ENCODE measurements around the gene ANKK1.

The ANKK1 gene

GRCh38 chr11:113392236-113392921 lies 4.8 kb downstream of the ANKK1 start:
- Histone ChIP-seq H3K27me3 (ENCODE audit: insufficient read depth, insufficient read length) (peaks cover 3% of the 10 kb centered on the region), H3K4me3 (ENCODE audit: insufficient read length, low read depth) (no peak overlapping the region), H3K9me3 (ENCODE audit: insufficient read depth, low read length) (no peaks in the 10 kb centered on the region), H3K4me1 (ENCODE audit: insufficient read depth, insufficient read length) (peaks cover 3% of the 10 kb centered on the region), H3K9ac (ENCODE audit: insufficient read length, low read depth) (no peak overlapping the region), H3K36me3 (ENCODE audit: insufficient read depth, insufficient read length, low read length) (no peaks in the 10 kb centered on the region)
- DNase-seq (ENCODE audit: low read depth, low spot score): no peak
- TF ChIP-seq ZNF274 (IDR thresholded peaks at IDR 0.05; ENCODE audit: low read depth, low read length) (no peak), YY1 (IDR thresholded peaks at IDR 0.05; ENCODE audit: insufficient read depth, insufficient read length) (no peak), SUZ12 (IDR thresholded peaks at IDR 0.05; ENCODE audit: extremely low read depth, insufficient read depth, insufficient read length) (no peak)

- no peak for DNase-seq (ENCODE audit: low read depth, low spot score)
- TF ChIP-seq SUZ12 (IDR thresholded peaks at IDR 0.05; ENCODE audit: extremely low read depth, insufficient read depth, insufficient read length): no peak
- TF ChIP-seq YY1 (IDR thresholded peaks at IDR 0.05; ENCODE audit: insufficient read depth, insufficient read length): no peak
- TF ChIP-seq ZNF274 (IDR thresholded peaks at IDR 0.05; ENCODE audit: low read depth, low read length): no peak
- no peaks in the 10 kb centered on the region for H3K9me3 ChIP-seq (ENCODE audit: insufficient read depth, low read length)
- no peak overlapping the region for H3K9ac ChIP-seq (ENCODE audit: insufficient read length, low read depth)
- H3K36me3 ChIP-seq (ENCODE audit: insufficient read depth, insufficient read length, low read length): no peaks in the 10 kb centered on the region
- H3K4me1 ChIP-seq (ENCODE audit: insufficient read depth, insufficient read length): peaks cover 3% of the 10 kb centered on the region
- H3K4me3 ChIP-seq (ENCODE audit: insufficient read length, low read depth): no peak overlapping the region
- H3K27me3 ChIP-seq (ENCODE audit: insufficient read depth, insufficient read length): no peaks in the 10 kb centered on the region
Observed at GRCh38 chr11:113393501-113393985, 6.0 kb downstream of the ANKK1 start.

- H3K36me3 ChIP-seq (ENCODE audit: insufficient read depth, insufficient read length, low read length): no peaks in the 10 kb centered on the region
- no peak for DNase-seq (ENCODE audit: low read depth, low spot score)
Observed at GRCh38 chr11:113394919-113395318, 7.3 kb downstream of the ANKK1 start.

GRCh38 chr11:113395782-113396336 lies 8.3 kb downstream of the ANKK1 start:
- no peaks in the 10 kb centered on the region for H3K27me3 ChIP-seq (ENCODE audit: insufficient read depth, insufficient read length)
- H3K9ac ChIP-seq (ENCODE audit: insufficient read length, low read depth): no peak overlapping the region
- no peak overlapping the region for H3K4me3 ChIP-seq (ENCODE audit: insufficient read length, low read depth)
- no peaks in the 10 kb centered on the region for H3K36me3 ChIP-seq (ENCODE audit: insufficient read depth, insufficient read length, low read length)
- H3K9me3 ChIP-seq (ENCODE audit: insufficient read depth, low read length): no peaks in the 10 kb centered on the region
- H3K4me1 ChIP-seq (ENCODE audit: insufficient read depth, insufficient read length): peaks cover 3% of the 10 kb centered on the region
- TF ChIP-seq SUZ12 (IDR thresholded peaks at IDR 0.05; ENCODE audit: extremely low read depth, insufficient read depth, insufficient read length): no peak
- TF ChIP-seq YY1 (IDR thresholded peaks at IDR 0.05; ENCODE audit: insufficient read depth, insufficient read length): no peak
- no peak for TF ChIP-seq ZNF274 (IDR thresholded peaks at IDR 0.05; ENCODE audit: low read depth, low read length)
- DNase-seq (ENCODE audit: low read depth, low spot score): no peak

More at GRCh38 chr11:113394919-113395318, 7.3 kb downstream of the ANKK1 start:
- peaks cover 3% of the 10 kb centered on the region for H3K4me1 ChIP-seq (ENCODE audit: insufficient read depth, insufficient read length)
- no peaks in the 10 kb centered on the region for H3K9me3 ChIP-seq (ENCODE audit: insufficient read depth, low read length)
- no peaks in the 10 kb centered on the region for H3K27me3 ChIP-seq (ENCODE audit: insufficient read depth, insufficient read length)
- no peak overlapping the region for H3K4me3 ChIP-seq (ENCODE audit: insufficient read length, low read depth)
- TF ChIP-seq ZNF274 (IDR thresholded peaks at IDR 0.05; ENCODE audit: low read depth, low read length) (no peak), SUZ12 (IDR thresholded peaks at IDR 0.05; ENCODE audit: extremely low read depth, insufficient read depth, insufficient read length) (no peak)
- no peak overlapping the region for H3K9ac ChIP-seq (ENCODE audit: insufficient read length, low read depth)

GRCh38 chr11:113396690-113397089 lies 9.1 kb downstream of the ANKK1 start:
- DNase-seq (ENCODE audit: low read depth, low spot score): no peak
- H3K4me1 ChIP-seq (ENCODE audit: insufficient read depth, insufficient read length): peaks cover 3% of the 10 kb centered on the region
- H3K27me3 ChIP-seq (ENCODE audit: insufficient read depth, insufficient read length): no peaks in the 10 kb centered on the region
- H3K4me3 ChIP-seq (ENCODE audit: insufficient read length, low read depth): no peak overlapping the region
- H3K9me3 ChIP-seq (ENCODE audit: insufficient read depth, low read length): no peaks in the 10 kb centered on the region
- no peak overlapping the region for H3K9ac ChIP-seq (ENCODE audit: insufficient read length, low read depth)
- TF ChIP-seq ZNF274 (IDR thresholded peaks at IDR 0.05; ENCODE audit: low read depth, low read length) (no peak), YY1 (IDR thresholded peaks at IDR 0.05; ENCODE audit: insufficient read depth, insufficient read length) (no peak), SUZ12 (IDR thresholded peaks at IDR 0.05; ENCODE audit: extremely low read depth, insufficient read depth, insufficient read length) (no peak)
- H3K36me3 ChIP-seq (ENCODE audit: insufficient read depth, insufficient read length, low read length): no peaks in the 10 kb centered on the region

GRCh38 chr11:113397212-113397611 lies 9.6 kb downstream of the ANKK1 start:
- H3K27me3 ChIP-seq (ENCODE audit: insufficient read depth, insufficient read length): no peaks in the 10 kb centered on the region
- H3K9ac ChIP-seq (ENCODE audit: insufficient read length, low read depth): no peak overlapping the region
- H3K4me3 ChIP-seq (ENCODE audit: insufficient read length, low read depth): no peak overlapping the region
- H3K9me3 ChIP-seq (ENCODE audit: insufficient read depth, low read length): no peaks in the 10 kb centered on the region
- no peak for TF ChIP-seq SUZ12 (IDR thresholded peaks at IDR 0.05; ENCODE audit: extremely low read depth, insufficient read depth, insufficient read length)
- no peak for TF ChIP-seq YY1 (IDR thresholded peaks at IDR 0.05; ENCODE audit: insufficient read depth, insufficient read length)
- TF ChIP-seq ZNF274 (IDR thresholded peaks at IDR 0.05; ENCODE audit: low read depth, low read length): no peak
- no peaks in the 10 kb centered on the region for H3K36me3 ChIP-seq (ENCODE audit: insufficient read depth, insufficient read length, low read length)
- no peak for DNase-seq (ENCODE audit: low read depth, low spot score)
- H3K4me1 ChIP-seq (ENCODE audit: insufficient read depth, insufficient read length): peaks cover 3% of the 10 kb centered on the region

GRCh38 chr11:113397821-113398220 lies 10.2 kb downstream of the ANKK1 start:
- TF ChIP-seq SUZ12 (IDR thresholded peaks at IDR 0.05; ENCODE audit: extremely low read depth, insufficient read depth, insufficient read length): no peak
- TF ChIP-seq ZNF274 (IDR thresholded peaks at IDR 0.05; ENCODE audit: low read depth, low read length): no peak
- TF ChIP-seq YY1 (IDR thresholded peaks at IDR 0.05; ENCODE audit: insufficient read depth, insufficient read length): no peak

More at GRCh38 chr11:113397821-113398220, 10.2 kb downstream of the ANKK1 start:
- Histone ChIP-seq H3K4me3 (ENCODE audit: insufficient read length, low read depth) (no peak overlapping the region), H3K36me3 (ENCODE audit: insufficient read depth, insufficient read length, low read length) (no peaks in the 10 kb centered on the region), H3K4me1 (ENCODE audit: insufficient read depth, insufficient read length) (peaks cover 3% of the 10 kb centered on the region), H3K9ac (ENCODE audit: insufficient read length, low read depth) (no peak overlapping the region), H3K9me3 (ENCODE audit: insufficient read depth, low read length) (no peaks in the 10 kb centered on the region), H3K27me3 (ENCODE audit: insufficient read depth, insufficient read length) (peaks cover 1% of the 10 kb centered on the region)
- DNase-seq (ENCODE audit: low read depth, low spot score): no peak
